HT1080 (cell line): ENCODE data around the gene OLFM4. TPM values are rescaled to one million over a fixed set of nuclear protein-coding genes. Genes with fewer than 3 reads are reported as not detected.

ENCODE experiments used
- DNase-seq: peaks from one replicate; pipeline ENCODE4 v3.0.0-alpha.2; 2015; ENCODE audit warnings: low read depth
- polyA plus RNA-seq, 2 experiments: library from polyadenylated mRNA; depleted of rRNA; stranded (reverse); fragments of >200 nt; gene quantifications; 2 replicates each; pipeline ENCODE4 v1.2.3, GENCODE V29; 2015
- total RNA-seq: library from RNA; depleted of rRNA; stranded (reverse); fragments of >200 nt; shearing (Covaris generic); gene quantifications from 2 replicates; pipeline ENCODE4 v1.2.3, GENCODE V29; 2014; rRNA removed

Gene OLFM4, protein sequence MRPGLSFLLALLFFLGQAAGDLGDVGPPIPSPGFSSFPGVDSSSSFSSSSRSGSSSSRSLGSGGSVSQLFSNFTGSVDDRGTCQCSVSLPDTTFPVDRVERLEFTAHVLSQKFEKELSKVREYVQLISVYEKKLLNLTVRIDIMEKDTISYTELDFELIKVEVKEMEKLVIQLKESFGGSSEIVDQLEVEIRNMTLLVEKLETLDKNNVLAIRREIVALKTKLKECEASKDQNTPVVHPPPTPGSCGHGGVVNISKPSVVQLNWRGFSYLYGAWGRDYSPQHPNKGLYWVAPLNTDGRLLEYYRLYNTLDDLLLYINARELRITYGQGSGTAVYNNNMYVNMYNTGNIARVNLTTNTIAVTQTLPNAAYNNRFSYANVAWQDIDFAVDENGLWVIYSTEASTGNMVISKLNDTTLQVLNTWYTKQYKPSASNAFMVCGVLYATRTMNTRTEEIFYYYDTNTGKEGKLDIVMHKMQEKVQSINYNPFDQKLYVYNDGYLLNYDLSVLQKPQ
- not detected in 2 replicates for total RNA-seq
- polyA plus RNA-seq (2015; cell fraction: cytosol; rRNA removed) = not detected in 2 replicates
- polyA plus RNA-seq (2015; cell fraction: nucleus; rRNA removed) = not detected in 2 replicates

- no peak for DNase-seq
Measured at GRCh38 chr13:53028637-53029203, at the start of gene OLFM4. Gene OLFM4 (plus strand): TSS chr13:53028813. CDS start chr13:53028837, 24 bp downstream.

- DNase-seq = no peak
Measured at GRCh38 chr13:52978989-52979388, 49.6 kb upstream of the OLFM4 start.

DNA sequence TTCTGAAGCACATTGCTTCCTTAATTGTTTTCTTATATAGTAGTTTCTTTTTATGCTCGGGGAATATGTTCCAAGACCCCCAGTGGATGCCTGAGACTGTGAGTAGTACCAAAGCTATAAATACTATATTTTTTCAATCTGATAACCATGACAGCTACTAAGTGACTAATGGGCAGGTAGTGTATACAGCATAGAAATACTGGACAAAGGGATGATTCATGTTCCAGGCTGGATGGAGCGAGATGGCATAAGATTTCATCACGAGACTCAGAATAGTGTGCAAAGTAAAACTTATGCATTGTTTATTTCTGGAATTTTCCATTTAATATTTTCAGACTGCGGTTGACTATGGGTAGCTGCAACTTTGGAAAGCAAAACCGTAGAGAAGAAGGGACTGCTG, 47.9 kb upstream of the OLFM4 start:
- peak; percentile 20 for DNase-seq

GRCh38 chr13:52983836-52984235, 44.8 kb upstream of the OLFM4 start:
- no peak for DNase-seq

GRCh38 chr13:52984881-52985363, 43.7 kb upstream of the OLFM4 start:
- no peak for DNase-seq

GRCh38 chr13:52991344-52992020, 37.1 kb upstream of the OLFM4 start:
- DNase-seq = peak; percentile 27

DNA sequence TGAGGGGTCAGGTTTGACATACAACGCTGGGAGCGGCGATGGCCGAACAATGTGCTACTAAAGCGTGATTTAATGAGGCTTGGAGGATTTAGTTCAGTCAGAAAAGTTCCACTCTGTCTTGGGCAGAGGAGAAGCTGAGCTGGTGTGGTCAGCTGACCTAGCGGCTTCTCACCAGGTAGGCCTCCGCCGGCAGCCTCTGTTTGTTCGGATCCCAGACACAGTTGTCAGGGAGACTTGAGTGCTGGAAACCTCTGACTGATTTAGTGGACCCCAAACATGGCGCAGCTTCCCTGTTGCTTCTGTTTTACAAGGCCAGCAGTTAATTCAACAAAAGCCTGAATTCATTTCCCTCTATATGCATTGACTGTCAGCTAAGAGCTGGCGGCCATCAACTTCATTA, 36.5 kb upstream of the OLFM4 start:
- no peak for DNase-seq

DNA sequence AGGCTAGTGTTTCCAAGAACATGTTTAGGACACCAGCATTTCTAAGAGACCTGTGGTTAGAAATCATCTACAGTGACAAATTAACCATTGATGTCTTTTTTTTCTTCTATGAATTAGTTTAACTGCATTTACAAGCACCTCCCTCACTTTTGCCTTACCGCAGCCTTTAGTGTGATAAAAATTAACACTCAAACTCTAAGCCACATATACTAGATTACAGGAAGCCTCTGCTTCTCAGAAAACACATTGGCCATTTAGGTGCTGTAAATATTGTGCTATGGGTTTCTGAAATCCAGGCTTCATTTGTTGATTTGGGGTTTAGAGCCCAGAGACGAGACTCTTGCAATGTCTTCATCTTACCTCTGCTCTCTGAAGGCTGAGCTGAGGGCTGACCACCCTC, 34.6 kb upstream of the OLFM4 start:
- DNase-seq = no peak

GRCh38 chr13:52994865-52995264, 33.7 kb upstream of the OLFM4 start:
- no peak for DNase-seq

DNA sequence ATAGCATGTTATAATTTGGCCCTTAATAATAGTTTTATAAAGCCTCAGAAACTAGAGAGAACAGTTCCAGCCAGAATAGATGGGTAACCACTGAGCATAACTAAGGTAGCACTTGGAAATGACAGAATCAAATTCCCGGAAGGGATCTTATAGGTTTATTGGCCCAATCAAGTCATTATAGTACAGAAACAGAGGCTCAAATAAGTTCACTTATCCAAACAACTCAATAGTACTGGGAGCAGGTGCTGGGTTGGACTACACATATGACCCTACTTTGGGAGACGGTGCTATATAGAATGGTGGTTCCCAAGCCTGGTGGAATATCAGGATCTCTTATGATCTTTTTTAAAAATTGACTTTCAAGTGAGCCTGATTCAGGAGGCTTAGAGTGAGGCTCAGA, 32.7 kb upstream of the OLFM4 start:
- no peak for DNase-seq

- no peak for DNase-seq
Measured at GRCh38 chr13:52997951-52998876, 30.4 kb upstream of the OLFM4 start.

DNA sequence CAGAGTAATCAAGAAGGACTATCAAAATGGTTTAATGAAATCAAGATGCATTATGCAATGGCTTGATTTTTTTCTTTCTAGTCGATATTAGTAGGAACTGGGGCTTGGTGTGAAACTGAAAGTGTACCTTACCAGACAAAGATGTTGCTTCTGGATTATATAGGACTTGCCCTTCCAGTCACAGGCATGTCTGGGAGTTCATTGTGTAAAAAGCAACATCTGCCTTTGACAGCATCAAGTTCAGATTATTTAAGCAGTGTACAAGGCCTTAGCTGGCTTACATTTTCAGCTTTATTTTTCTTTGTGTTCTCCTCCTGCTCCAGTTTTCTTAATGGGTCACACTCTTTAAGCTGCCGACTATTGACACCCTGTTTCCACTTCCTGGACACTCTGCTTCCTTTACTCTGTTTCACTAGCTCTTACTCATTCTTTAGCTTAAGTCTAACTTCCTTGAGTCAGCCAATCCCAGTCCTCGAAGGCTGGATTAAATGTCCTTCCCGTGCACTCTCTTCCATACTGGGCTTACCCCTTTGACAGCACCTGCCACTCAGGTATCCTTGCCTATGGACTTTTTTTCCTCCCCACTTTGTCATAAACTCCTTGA, 29.4 kb upstream of the OLFM4 start:
- no peak for DNase-seq

DNA sequence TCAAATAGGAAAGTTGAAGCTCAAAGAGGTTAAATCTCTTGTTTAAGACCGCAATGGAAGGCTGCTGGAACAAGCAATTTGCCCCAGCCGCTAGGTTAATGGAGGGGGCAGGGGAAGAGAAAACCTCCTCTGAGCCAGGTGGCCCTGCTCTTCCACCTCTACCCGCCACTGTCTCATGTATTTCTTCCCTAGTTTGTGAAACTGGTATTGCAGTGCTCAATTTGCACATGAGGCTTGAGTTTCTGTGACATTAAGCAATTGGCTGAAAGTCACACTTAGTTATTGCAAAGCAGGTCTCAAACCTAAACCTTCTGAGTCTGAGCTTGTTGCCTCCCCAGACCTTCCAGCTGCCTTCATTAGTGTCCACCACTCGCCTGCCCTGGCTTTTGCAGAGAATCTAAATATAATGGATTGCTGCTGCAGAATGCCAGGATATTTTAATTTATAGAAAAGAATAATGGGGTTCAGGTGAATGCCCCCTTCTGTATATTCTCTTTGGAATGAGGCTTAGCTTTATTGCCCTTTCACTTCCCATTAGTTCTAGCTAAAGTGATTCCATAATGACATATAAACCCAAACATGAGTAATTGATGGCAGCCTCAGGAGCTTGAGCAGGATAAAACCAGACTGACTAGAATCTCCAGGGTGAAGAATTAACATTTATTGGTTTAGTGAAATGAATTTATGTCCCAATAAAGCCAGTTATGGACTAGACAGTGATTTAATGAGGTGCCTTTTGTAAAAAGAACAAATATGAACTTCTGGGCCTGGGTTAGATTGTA, 27.0 kb upstream of the OLFM4 start:
- DNase-seq = no peak

- no peak for DNase-seq
Measured at GRCh38 chr13:53004573-53004972, 24.0 kb upstream of the OLFM4 start.

DNA sequence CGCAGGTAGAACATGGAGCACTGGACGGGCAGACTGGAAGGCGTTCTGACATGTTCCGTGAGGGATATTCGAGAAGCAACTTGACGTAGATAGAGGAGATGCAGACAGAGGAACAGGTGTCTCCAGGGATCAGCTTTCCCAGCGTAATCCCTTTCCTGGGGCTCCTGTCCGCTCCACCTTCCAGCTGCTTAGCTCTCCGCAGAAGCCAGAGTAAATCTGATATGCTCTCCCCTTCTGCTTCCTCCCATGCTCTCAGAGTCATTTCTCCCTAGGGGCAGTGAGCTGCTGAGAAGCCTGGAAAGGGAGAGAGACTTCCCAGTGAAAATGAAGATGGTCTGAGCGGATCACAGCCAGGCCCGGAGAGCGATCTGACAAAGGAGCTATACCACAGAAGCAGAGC, 23.0 kb upstream of the OLFM4 start:
- DNase-seq = no peak

DNA sequence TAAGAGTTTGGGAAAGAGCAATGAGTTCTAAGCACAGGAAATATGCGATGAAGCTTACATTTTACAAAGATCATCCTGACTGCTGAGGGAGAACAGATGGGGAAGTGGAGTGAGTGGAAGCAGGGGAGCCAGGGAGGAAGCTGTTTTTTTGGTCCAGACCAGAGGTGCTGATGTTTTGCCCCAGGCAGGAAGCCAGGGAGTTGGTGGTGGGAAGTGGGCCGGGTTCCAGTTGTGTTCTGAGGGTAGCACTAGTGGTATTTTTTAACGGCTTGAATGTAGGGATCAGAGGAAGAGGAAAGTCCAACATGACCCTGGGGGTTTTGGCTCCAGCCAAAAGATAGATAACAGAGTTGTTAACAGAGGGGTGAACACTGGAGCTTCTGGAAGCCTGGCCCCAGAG, 20.7 kb upstream of the OLFM4 start:
- no peak for DNase-seq

DNA sequence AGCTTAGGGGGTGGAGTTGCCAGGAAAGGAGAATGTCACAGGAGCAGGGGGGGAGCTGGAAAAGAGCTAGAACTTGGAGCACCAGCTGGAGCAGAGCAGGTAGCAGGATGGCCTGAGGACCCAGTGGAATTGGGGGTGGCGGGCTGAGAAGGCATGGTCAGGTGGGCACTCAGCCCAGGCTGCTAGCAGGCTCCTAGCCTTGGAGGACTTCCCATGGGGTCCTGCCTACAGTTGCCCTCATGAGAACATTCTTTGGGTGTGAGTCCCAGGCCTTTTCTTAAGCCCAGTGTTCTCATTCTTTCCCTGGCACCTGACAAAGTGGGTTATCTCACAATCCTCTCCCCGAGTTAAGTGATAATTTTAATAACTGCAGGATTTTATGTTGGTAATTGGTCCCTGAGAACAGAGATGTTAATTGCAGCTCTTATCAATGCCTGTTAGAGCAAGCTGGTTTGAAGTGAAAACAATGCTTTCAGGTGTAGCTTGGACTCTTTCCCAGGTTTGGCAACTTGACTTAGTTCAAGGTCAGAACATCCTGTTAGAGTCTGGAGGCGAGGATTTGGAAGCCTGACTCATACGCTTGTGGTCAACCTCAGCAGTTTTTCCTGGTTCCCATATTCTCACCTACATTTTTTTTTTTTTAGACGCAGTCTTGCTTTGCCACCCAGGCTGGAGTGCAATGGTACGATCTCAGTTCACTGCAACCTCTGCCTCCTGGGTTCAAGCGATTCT, 18.1 kb upstream of the OLFM4 start:
- DNase-seq = peak; percentile 79

DNA sequence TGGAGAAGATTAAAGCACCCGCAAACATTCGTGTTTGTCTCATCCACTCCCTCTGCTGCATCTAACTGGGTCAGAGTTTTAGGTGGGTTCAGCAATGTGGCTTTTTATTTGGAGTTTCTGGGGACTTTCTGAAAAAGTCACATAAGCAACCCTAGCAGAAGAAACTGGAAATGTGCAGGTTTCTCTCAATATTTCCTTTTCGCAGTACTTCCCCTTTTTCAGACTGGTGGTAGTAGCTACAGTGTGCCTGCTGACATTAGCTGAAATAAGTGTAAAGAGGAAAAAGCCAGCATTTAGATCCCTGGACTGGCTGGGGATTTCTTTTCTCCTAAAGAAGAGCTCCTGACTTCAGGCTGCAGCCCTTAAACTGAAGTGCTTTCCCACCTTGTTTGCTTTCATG, 15.9 kb upstream of the OLFM4 start:
- DNase-seq = no peak

DNA sequence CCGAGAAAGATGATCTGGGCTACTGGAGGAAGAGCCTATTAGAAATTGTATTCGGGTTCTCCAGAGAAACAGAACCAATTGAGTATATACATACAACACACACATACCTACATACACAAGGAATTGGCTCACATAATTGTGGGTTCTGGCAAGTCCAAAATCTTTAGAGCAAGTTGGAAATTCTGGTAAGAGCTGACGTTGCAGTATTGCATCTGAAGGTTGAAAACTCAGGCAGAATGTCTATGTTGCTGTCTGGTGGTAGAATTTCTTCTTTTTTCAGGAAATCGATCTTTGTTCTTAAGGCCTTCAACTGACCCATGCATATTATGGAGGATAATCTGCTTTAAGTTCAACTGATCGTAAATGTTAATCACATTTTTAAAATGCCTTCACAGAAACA, 15.5 kb upstream of the OLFM4 start:
- DNase-seq = no peak
